Smooth muscle cell (in vitro differentiated cells): ENCODE results near the gene STXBP1. TPM values are rescaled to one million over a fixed set of nuclear protein-coding genes. Genes with fewer than 3 reads are reported as not detected.

Experiments used
- DNase-seq: peaks from one replicate; lab custom pipeline; 2025; ENCODE audit not compliant: unreplicated experiment; lab: John Stamatoyannopoulos, UW
- H2AFZ ChIP-seq: fragments of 200-600 bp; sonication (generic); 2 replicates; pipeline ENCODE4 v1.6.0; 2016; ENCODE audit warnings: antibody characterized with exemption, low read depth, mild to moderate bottlenecking
- H3F3A ChIP-seq: fragments of 200-600 bp; sonication (generic); 2 replicates; pipeline ENCODE4 v1.6.0; 2017; ENCODE audit warnings: antibody characterized with exemption, low read depth
- H3K27ac ChIP-seq: fragments of 200-600 bp; sonication (generic); 2 replicates; pipeline ENCODE4 v1.5.1; 2016; ENCODE audit warnings: low read depth, mild to moderate bottlenecking
- H3K27me3 ChIP-seq: fragments of 200-600 bp; sonication (generic); 2 replicates; pipeline ENCODE4 v1.6.1; 2016; ENCODE audit warnings: low read depth, mild to moderate bottlenecking
- H3K36me3 ChIP-seq: fragments of 200-600 bp; sonication (generic); 2 replicates; pipeline ENCODE4 v1.5.1; 2016; ENCODE audit warnings: low read depth
- H3K4me1 ChIP-seq: fragments of 200-600 bp; sonication (generic); 2 replicates; pipeline ENCODE4 v1.5.1; 2016; ENCODE audit warnings: low read depth
- H3K4me2 ChIP-seq: fragments of 200-600 bp; sonication (generic); 2 replicates; pipeline ENCODE4 v1.6.0; 2016; ENCODE audit warnings: mild to moderate bottlenecking
- H3K4me3 ChIP-seq: fragments of 200-600 bp; sonication (generic); 2 replicates; pipeline ENCODE4 v1.5.1; 2016; ENCODE audit warnings: mild to moderate bottlenecking
- H3K79me2 ChIP-seq: fragments of 200-600 bp; sonication (generic); 2 replicates; pipeline ENCODE4 v1.6.0; 2016; ENCODE audit warnings: low read depth, mild to moderate bottlenecking
- H3K9ac ChIP-seq: fragments of 200-600 bp; sonication (generic); 2 replicates; pipeline ENCODE4 v1.6.0; 2016; ENCODE audit warnings: low read depth
- H3K9me3 ChIP-seq: fragments of 200-600 bp; sonication (generic); replicated peaks from 2 replicates; pipeline ENCODE4 v1.5.1; 2016; ENCODE audit warnings: low read depth
- H4K20me1 ChIP-seq: fragments of 200-600 bp; sonication (generic); 2 replicates; pipeline ENCODE4 v1.6.0; 2016; ENCODE audit warnings: low read depth
- WGBS: methylation state at CpG from one replicate; pipeline ENCODE4 v1.1.7; 2016; ENCODE audit warnings: low lambda C conversion rate; 5-methylcytosine and 5-hydroxymethylcytosine counted together
- polyA plus RNA-seq: library from polyadenylated mRNA; unstranded; fragments of >200 nt; fragmentation: Nextera tagmentation; extraction: Ambion mirVana; gene quantifications from 2 replicates; pipeline ENCODE4 v1.2.1, GENCODE V29; 2016
- total RNA-seq: library from RNA; depleted of rRNA; stranded (reverse); fragments of >200 nt; gene quantifications from 2 replicates; pipeline ENCODE4 v1.2.3, GENCODE V29; 2014
- TF ChIP-seq, protein P1 (sequence below): fragments of 200-600 bp; sonication (generic); IDR thresholded peaks from 2 replicates; pipeline ENCODE4 v1.5.1; 2017; ENCODE audit warnings: borderline replicate concordance, mild to moderate bottlenecking, antibody characterized with exemption; ENCODE audit not compliant: insufficient read depth, poor library complexity, severe bottlenecking

Gene STXBP1
- total and polyA plus RNA-seq, 2 experiments from 2014 or later = 22.4 to 22.8 TPM

- no peaks in the 10 kb centered on the region for H3K79me2 ChIP-seq
- H3K9ac ChIP-seq = no peak overlapping the region
- no peak overlapping the region for H3K4me2 ChIP-seq
- DNase-seq = no peak
- H2AFZ ChIP-seq = no peak overlapping the region
- no peaks in the 10 kb centered on the region for H4K20me1 ChIP-seq
- H3K9me3 ChIP-seq = no peaks in the 10 kb centered on the region
- H3K27ac ChIP-seq = no peak overlapping the region
- no peak overlapping the region for H3K4me3 ChIP-seq
- H3K36me3 ChIP-seq = no peaks in the 10 kb centered on the region
- TF ChIP-seq, protein P1, sequence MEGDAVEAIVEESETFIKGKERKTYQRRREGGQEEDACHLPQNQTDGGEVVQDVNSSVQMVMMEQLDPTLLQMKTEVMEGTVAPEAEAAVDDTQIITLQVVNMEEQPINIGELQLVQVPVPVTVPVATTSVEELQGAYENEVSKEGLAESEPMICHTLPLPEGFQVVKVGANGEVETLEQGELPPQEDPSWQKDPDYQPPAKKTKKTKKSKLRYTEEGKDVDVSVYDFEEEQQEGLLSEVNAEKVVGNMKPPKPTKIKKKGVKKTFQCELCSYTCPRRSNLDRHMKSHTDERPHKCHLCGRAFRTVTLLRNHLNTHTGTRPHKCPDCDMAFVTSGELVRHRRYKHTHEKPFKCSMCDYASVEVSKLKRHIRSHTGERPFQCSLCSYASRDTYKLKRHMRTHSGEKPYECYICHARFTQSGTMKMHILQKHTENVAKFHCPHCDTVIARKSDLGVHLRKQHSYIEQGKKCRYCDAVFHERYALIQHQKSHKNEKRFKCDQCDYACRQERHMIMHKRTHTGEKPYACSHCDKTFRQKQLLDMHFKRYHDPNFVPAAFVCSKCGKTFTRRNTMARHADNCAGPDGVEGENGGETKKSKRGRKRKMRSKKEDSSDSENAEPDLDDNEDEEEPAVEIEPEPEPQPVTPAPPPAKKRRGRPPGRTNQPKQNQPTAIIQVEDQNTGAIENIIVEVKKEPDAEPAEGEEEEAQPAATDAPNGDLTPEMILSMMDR = no peak
- 82% methylated on average over 4 of the region's 5 CpGs for WGBS
- no peaks in the 10 kb centered on the region for H3F3A ChIP-seq
- no peaks in the 10 kb centered on the region for H3K27me3 ChIP-seq
- no peaks in the 10 kb centered on the region for H3K4me1 ChIP-seq
Observed at GRCh38 chr9:127588740-127589506, 23.2 kb upstream of the STXBP1 start.

- no peak overlapping the region for H2AFZ ChIP-seq
Observed at GRCh38 chr9:127589955-127590370, 22.1 kb upstream of the STXBP1 start.

GRCh38 chr9:127595611-127596010 is 16.5 kb upstream of the STXBP1 start:
- no peak overlapping the region for H3K4me2 ChIP-seq
- H3K79me2 ChIP-seq = no peaks in the 10 kb centered on the region
- no peaks in the 10 kb centered on the region for H3K36me3 ChIP-seq
- H4K20me1 ChIP-seq = no peaks in the 10 kb centered on the region
- no peak overlapping the region for H3K9ac ChIP-seq
- H3K9me3 ChIP-seq = no peaks in the 10 kb centered on the region
- WGBS = 89% methylated on average over 5 of the region's 5 CpGs
- no peaks in the 10 kb centered on the region for H3K27me3 ChIP-seq
- H2AFZ ChIP-seq = no peak overlapping the region
- no peaks in the 10 kb centered on the region for H3K4me1 ChIP-seq
- TF ChIP-seq, protein P1 = no peak
- DNase-seq = no peak
- no peak overlapping the region for H3K4me3 ChIP-seq
- H3K27ac ChIP-seq = no peak overlapping the region
- H3F3A ChIP-seq = no peaks in the 10 kb centered on the region

More at GRCh38 chr9:127589955-127590370, 22.1 kb upstream of the STXBP1 start:
- WGBS = 20% methylated on average over 8 of the region's 8 CpGs
- Histone ChIP-seq H3K27ac (no peak overlapping the region), H4K20me1 (no peaks in the 10 kb centered on the region), H3K36me3 (no peaks in the 10 kb centered on the region), H3K4me1 (no peaks in the 10 kb centered on the region), H3K9me3 (no peaks in the 10 kb centered on the region), H3K27me3 (no peaks in the 10 kb centered on the region), H3K79me2 (no peaks in the 10 kb centered on the region), H3K9ac (no peak overlapping the region), H3K4me2 (no peak overlapping the region), H3K4me3 (no peak overlapping the region), H3F3A (no peaks in the 10 kb centered on the region)
- DNase-seq = no peak
- TF ChIP-seq, protein P1 = peak; percentile 88
